Sigmoid colon (tissue), 7 donors: ENCODE results near the gene TTYH1. TPM values are rescaled to one million over a fixed set of nuclear protein-coding genes. Genes with fewer than 3 reads are reported as not detected.

Experiments
- DNase-seq: peaks from one replicate; pipeline ENCODE4 v3.0.0-alpha.2; 2019
- H3K27ac ChIP-seq, 4 donors: fragments of 200-600 bp; sonication (generic); one replicate each; pipeline ENCODE4 v1.5.1; 2016 to 2019; ENCODE audit warnings: mild to moderate bottlenecking in 1 of 4
- H3K27me3 ChIP-seq, 3 donors: fragments of 200-600 bp; sonication (generic); one replicate each; pipeline ENCODE4 v1.5.1; 2019; ENCODE audit warnings: mild to moderate bottlenecking in 1 of 3
- H3K36me3 ChIP-seq, 4 donors: fragments of 200-600 bp; sonication (generic); one replicate each; pipeline ENCODE4 v1.5.1; 2016 to 2019
- H3K4me1 ChIP-seq, 4 donors: fragments of 200-600 bp; sonication (generic); one replicate each; pipeline ENCODE4 v1.5.1; 2017 to 2019
- H3K4me3 ChIP-seq, 4 donors: fragments of 200-600 bp; sonication (generic); one replicate each; pipeline ENCODE4 v1.5.1; 2017 to 2019; ENCODE audit warnings: mild to moderate bottlenecking in 2 of 4, moderate library complexity in 1 of 4
- H3K9me3 ChIP-seq, 4 donors: fragments of 200-600 bp in 3 of 4; sonication (generic) in 3 of 4; one replicate each; pipeline versions ENCODE4 v1.5.1 to v1.6.1; 2013 to 2019
- CTCF ChIP-seq, 4 experiments: fragments of 450-650 bp in 3 of 4; fragments of 200-600 bp in 1 of 4; IDR thresholded peaks; one replicate each; pipeline ENCODE4 v1.5.1; 2016 to 2019; ENCODE audit warnings: antibody characterized with exemption in 4 of 4, mild to moderate bottlenecking in 3 of 4, moderate library complexity in 2 of 4
- EP300 ChIP-seq, 4 donors: sonication (generic); formaldehyde crosslinking; IDR thresholded peaks; one replicate each; pipeline ENCODE4 v1.6.1; 2017; ENCODE audit warnings: antibody characterized with exemption in 4 of 4
- POLR2A ChIP-seq, 2 donors: fragments of 450-650 bp; IDR thresholded peaks; one replicate each; pipeline ENCODE4 v1.6.1; 2016; ENCODE audit warnings: antibody characterized with exemption in 2 of 2, mild to moderate bottlenecking in 2 of 2, moderate library complexity in 2 of 2
- POLR2AphosphoS5 ChIP-seq, 4 donors: sonication (generic); formaldehyde crosslinking; IDR thresholded peaks; one replicate each; pipeline ENCODE4 v1.6.1; 2017; ENCODE audit warnings: antibody characterized with exemption in 4 of 4
- WGBS, 2 donors: extraction: QIAGEN DNeasy Blood & Tissue Kit; methylation state at CpG; one replicate each; pipeline ENCODE4 v1.1.7; 2013; 5-methylcytosine and 5-hydroxymethylcytosine counted together
- intact Hi-C: fragments of 100-400 bp; cut with DNase I; formaldehyde crosslinking; loops from one replicate; pipeline ENCODE4 v1.15.1; 2023
- polyA plus RNA-seq, 3 donors: library from polyadenylated mRNA; stranded (reverse); fragments of 200-250 nt; gene quantifications; one replicate each; pipeline ENCODE4 v1.2.3, GENCODE V29; 2013
- total RNA-seq, 4 donors: library from RNA; depleted of rRNA; stranded (reverse); fragments of >200 nt; gene quantifications; one replicate each; pipeline ENCODE4 v1.1.0, GENCODE V29; 2016
- donor health status: healthy with polysubstance abuse.
- donor health status: Bipolar disorder and iron deficiency.
- donor health status: healthy.

The TTYH1 gene
- total and polyA plus RNA-seq, 7 donors: 0.23 to 5.4 (median 2.5) TPM

DNA sequence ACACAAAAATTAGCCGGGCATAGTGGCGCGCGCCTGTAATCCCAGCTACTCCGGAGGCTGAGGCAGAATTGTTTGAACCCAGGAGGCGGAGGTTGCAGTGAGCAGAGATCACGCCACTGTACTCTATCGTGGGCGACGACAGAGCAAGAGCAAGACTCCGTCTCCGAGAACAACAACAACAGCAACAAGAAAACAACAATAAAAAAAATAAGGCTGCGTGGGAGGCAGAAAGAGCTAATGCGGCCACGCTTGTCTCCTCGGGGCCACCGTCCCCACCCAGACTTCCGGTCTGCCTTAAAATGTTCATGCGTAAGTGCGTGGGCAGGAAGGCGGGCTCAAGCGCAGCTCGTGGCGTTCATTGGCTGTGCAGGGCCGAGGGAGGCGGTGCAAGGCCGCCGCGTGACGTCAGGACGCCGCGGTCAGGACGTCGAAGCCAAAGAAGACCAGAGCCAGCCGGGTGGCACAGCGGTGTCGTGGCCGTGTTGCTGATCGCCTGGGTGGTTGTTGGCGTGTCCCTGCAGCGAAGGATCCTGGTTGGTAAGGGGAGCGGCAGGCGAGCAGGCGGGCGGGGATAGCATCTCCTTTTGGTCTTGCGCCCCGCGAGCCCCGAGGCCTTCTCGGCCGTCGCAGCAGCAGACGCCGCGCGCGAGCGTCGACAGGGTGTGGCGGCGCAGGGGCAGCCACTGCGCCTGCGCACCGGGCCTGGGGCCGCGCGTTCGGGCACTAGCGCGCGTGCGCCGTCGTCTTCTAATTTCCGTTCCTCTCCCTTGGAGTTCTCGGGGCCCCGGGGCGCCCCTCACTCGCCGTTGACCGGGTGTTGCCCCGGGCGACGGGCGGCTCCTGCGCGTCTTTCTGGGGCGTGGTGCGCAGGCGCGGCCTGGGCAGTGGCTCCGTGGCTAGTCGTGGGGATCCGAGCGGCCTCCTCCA is 33.8 kb downstream of the TTYH1 start, which contains the start of gene LENG8:
TSS of gene LENG8 (plus strand) at position 426 of the 927 bp plus-strand sequence. CDS start 2,146 bp downstream, outside the sequence.
- intact Hi-C loops: loop anchor here (5.0 kb wide), 1 partner anchor 582 kb away; the partner anchor contains the start of gene MYADM
- no peaks in the 10 kb centered on the region for H3K9me3 ChIP-seq
- WGBS, 2 donors: 0% methylated on average over 96 of the region's 96 CpGs
- H3K36me3 ChIP-seq: peaks cover 22 to 61% (median 33%) of the 10 kb centered on the region in 4 donors
- H3K27ac ChIP-seq: peak within 1 kb of the TSS; percentile 91 to 98 (median 95)
- H3K4me1 ChIP-seq: peaks cover 0 to 51% (median 41%) of the 10 kb centered on the region in 4 donors
- peak within 1 kb of the TSS; percentile 52 to 95 (median 85) for H3K4me3 ChIP-seq
- TF ChIP-seq CTCF (IDR thresholded peaks at IDR 0.05) (no peak), POLR2AphosphoS5 (IDR thresholded peaks at IDR 0.05) (peak; percentile 99 to 100 (median 99)), EP300 (IDR thresholded peaks at IDR 0.05) (peak in 2 of 4 donors; percentile 41 to 46), POLR2A (IDR thresholded peaks at IDR 0.05) (peak; percentile 92 to 97)
- no peaks in the 10 kb centered on the region for H3K27me3 ChIP-seq
- DNase-seq: peak; percentile 99

DNA sequence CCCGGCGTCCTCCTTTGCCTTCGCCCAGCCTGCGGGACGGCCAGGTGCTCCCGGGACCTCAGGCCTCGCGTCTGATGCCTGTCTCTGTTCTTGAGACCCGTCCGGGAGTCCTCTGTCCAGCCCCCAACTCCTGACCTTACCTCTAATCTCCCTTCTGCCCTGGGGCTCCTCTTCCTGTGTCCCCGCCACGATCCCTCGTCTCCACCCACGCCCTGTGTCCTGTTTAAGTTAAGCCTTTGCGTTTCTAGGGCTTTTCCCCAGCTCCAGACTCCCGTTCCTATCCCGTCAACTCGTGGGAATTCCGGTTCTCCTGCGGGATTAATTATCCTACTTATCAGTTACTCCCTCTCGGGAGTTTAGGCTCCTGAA is 34.4 kb downstream of the TTYH1 start:
- WGBS, 2 donors: 1% methylated on average over 21 of the region's 21 CpGs
- peak overlapping the region; percentile 52 to 95 (median 85) for H3K4me3 ChIP-seq
- peaks cover 28 to 64% (median 38%) of the 10 kb centered on the region in 4 donors for H3K36me3 ChIP-seq
- TF ChIP-seq POLR2A (IDR thresholded peaks at IDR 0.05) (no peak), EP300 (IDR thresholded peaks at IDR 0.05) (no peak), POLR2AphosphoS5 (IDR thresholded peaks at IDR 0.05) (no peak), CTCF (IDR thresholded peaks at IDR 0.05) (no peak)
- intact Hi-C loops: loop anchor here (5.0 kb wide), 1 partner anchor 582 kb away; the partner anchor contains the start of gene MYADM
- H3K4me1 ChIP-seq: peaks cover 0 to 51% (median 41%) of the 10 kb centered on the region in 4 donors
- DNase-seq: no peak
- H3K27me3 ChIP-seq: no peaks in the 10 kb centered on the region
- peak overlapping the region; percentile 91 to 98 (median 95) for H3K27ac ChIP-seq
- H3K9me3 ChIP-seq: no peaks in the 10 kb centered on the region

- Histone ChIP-seq H3K27ac (peak overlapping the region in 1 of 4 donors; percentile 7), H3K27me3 (no peaks in the 10 kb centered on the region), H3K9me3 (no peaks in the 10 kb centered on the region), H3K4me3 (peak overlapping the region in 1 of 4 donors; percentile 2), H3K4me1 (peaks cover 0 to 51% (median 40%) of the 10 kb centered on the region in 4 donors), H3K36me3 (peaks cover 45 to 64% (median 51%) of the 10 kb centered on the region in 4 donors)
- no peak for TF ChIP-seq CTCF (IDR thresholded peaks at IDR 0.05)
- TF ChIP-seq EP300 (IDR thresholded peaks at IDR 0.05): no peak
- TF ChIP-seq POLR2AphosphoS5 (IDR thresholded peaks at IDR 0.05): no peak
- TF ChIP-seq POLR2A (IDR thresholded peaks at IDR 0.05): no peak
- no peak for DNase-seq
- intact Hi-C loops: loop anchor here (1.0 kb wide), 1 partner anchor 11 kb away; no protein-coding TSS in a partner anchor
- 68 to 71% methylated on average over 9 of the region's 9 CpGs for WGBS, 2 donors
Observed at GRCh38 chr19:54451331-54451871, 36.1 kb downstream of the TTYH1 start.

GRCh38 chr19:54451997-54452396 is 36.7 kb downstream of the TTYH1 start:
- TF ChIP-seq POLR2A (IDR thresholded peaks at IDR 0.05) (no peak), CTCF (IDR thresholded peaks at IDR 0.05) (no peak), POLR2AphosphoS5 (IDR thresholded peaks at IDR 0.05) (no peak), EP300 (IDR thresholded peaks at IDR 0.05) (no peak)
- Histone ChIP-seq H3K9me3 (no peaks in the 10 kb centered on the region), H3K4me1 (peaks cover 0 to 45% (median 36%) of the 10 kb centered on the region in 4 donors), H3K27ac (no peak overlapping the region), H3K4me3 (no peak overlapping the region), H3K27me3 (no peaks in the 10 kb centered on the region), H3K36me3 (peaks cover 51 to 64% (median 57%) of the 10 kb centered on the region in 4 donors)
- WGBS, 2 donors: 91 to 92% methylated on average over 11 of the region's 11 CpGs
- no peak for DNase-seq
- intact Hi-C loops: loop anchor here (1.0 kb wide), 1 partner anchor 10 kb away; no protein-coding TSS in a partner anchor
